Amniotic stem cell (primary cell): Measurements from ENCODE around the gene RPS18.

Experiments
- DNase-seq: peaks from one replicate; lab custom pipeline; 2025; lab: John Stamatoyannopoulos, UW

RPS18 gene

GRCh38 chr6:33289784-33290315 is 18.0 kb downstream of the RPS18 start:
- DNase-seq = no peak

- DNase-seq = no peak
These were observed 18.6 kb downstream of the RPS18 start for GRCh38 chr6:33290459-33290858.

- DNase-seq = no peak
These were observed 21.3 kb downstream of the RPS18 start for GRCh38 chr6:33292996-33293682.

GRCh38 chr6:33294086-33294823 is 22.4 kb downstream of the RPS18 start:
- no peak for DNase-seq

GRCh38 chr6:33295621-33296369 is 23.9 kb downstream of the RPS18 start:
- no peak for DNase-seq

- no peak for DNase-seq
These were observed 25.0 kb downstream of the RPS18 start for GRCh38 chr6:33296797-33297405.

- DNase-seq = no peak
These were observed 25.6 kb downstream of the RPS18 start for GRCh38 chr6:33297406-33297955.

- DNase-seq = no peak
These were observed 26.3 kb downstream of the RPS18 start for GRCh38 chr6:33297956-33298772.

- no peak for DNase-seq
These were observed 26.9 kb downstream of the RPS18 start, which contains the start of gene RGL2 for GRCh38 chr6:33298773-33299236. Gene RGL2 (minus strand): TSS chr6:33298942. CDS start chr6:33298610, 332 bp downstream.

- DNase-seq = peak; percentile 88
These were observed 27.5 kb downstream of the RPS18 start for GRCh38 chr6:33299237-33299944.

GRCh38 chr6:33301877-33302276 is 30.0 kb downstream of the RPS18 start:
- DNase-seq = no peak

GRCh38 chr6:33304216-33304615 is 32.3 kb downstream of the RPS18 start:
- DNase-seq = no peak

GRCh38 chr6:33305052-33305451 is 33.2 kb downstream of the RPS18 start:
- no peak for DNase-seq

- no peak for DNase-seq
These were observed 34.5 kb downstream of the RPS18 start for GRCh38 chr6:33306356-33306755.

- DNase-seq = no peak
These were observed 40.7 kb downstream of the RPS18 start for GRCh38 chr6:33312361-33313104.

GRCh38 chr6:33313105-33313708 is 41.3 kb downstream of the RPS18 start:
- DNase-seq = no peak

- DNase-seq = no peak
These were observed 42.0 kb downstream of the RPS18 start, which contains the start of gene TAPBP for GRCh38 chr6:33313709-33314514. Gene TAPBP (minus strand): TSS chr6:33314078. CDS start chr6:33314041, 37 bp downstream.

GRCh38 chr6:33314515-33314942 is 42.7 kb downstream of the RPS18 start:
- DNase-seq = peak; percentile 68
